Measurements from ENCODE around the gene LRRK1. TPM values are rescaled to one million over a fixed set of nuclear protein-coding genes. Genes with fewer than 3 reads are reported as not detected.

LRRK1 gene
- total and polyA plus RNA-seq, 2 donors (not counting 1 experiment from before 2014, with no cell fraction given), result 19.8 to 53.0 TPM

DNA sequence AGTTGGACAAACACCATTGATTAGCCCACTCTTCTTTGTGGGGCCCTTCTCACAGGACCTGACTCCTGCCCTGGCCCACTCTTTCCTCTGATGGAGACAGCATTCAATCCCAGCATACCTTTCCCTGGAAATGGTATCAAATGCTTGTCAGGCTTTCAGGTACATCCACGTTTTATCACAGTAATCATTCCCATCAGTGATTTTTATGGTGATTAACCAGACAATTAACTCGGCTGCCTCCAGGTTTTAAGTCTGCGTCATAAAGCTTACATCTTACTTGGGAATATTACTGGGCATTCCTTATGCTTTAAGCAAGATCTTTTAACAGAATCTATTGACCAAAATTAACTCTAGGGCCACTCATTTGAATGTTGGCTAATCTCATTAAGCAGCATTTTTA lies 33.4 kb downstream of the LRRK1 start:
- no peaks in the 10 kb centered on the region for H3K9me3 Mint-ChIP-seq (ENCODE audit: insufficient read depth)
- ATAC-seq (ENCODE audit: low read depth), result no peak

DNA sequence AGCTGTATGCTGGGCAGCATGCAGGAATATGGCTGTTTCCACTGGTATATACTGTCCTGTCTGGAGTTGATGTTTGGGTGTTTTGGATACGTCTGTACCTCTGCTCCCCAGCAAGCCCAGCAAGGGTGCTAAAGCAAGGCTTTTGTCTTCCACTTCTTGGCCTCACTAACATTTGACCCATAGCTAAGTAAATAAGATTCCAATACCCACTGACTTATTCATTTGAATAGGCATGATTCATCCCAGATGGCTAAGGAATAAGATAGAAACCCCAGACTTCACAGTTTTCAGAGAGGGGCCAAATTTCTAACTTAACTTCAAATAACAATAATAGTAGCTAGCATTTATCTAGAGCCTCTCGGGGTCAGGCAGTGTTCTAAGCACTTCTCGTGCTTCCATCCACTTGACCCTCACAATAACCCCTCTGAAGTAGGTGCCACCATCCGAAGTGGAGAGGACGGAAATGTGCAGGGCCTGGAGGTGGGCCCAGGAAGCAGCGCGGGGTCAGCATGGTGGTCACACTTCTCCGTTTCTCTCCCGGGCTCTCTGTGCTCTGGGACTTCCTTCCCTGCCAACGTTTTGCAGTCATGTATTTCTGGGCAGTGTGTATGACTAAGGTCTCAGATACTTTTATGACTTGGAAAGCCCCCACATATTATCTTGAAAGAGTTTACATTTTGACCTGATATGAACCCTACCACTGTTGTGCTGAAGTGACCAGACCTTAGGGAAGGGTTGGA lies 39.3 kb downstream of the LRRK1 start:
- no peak overlapping the region for H3K4me2 ChIP-seq (replicated peaks; ENCODE audit: low read depth, low read length, poor library complexity, severe bottlenecking)
- no peaks in the 10 kb centered on the region for H3K36me3 ChIP-seq (replicated peaks in 1 of 2; ENCODE audit: control extremely low read depth in 1 of 2, control insufficient read depth in 1 of 2, extremely low read depth in 1 of 2, insufficient read depth in 2 of 2, low read length in 1 of 2)
- no peaks in the 10 kb centered on the region for H3K27me3 ChIP-seq (replicated peaks in 1 of 4; ENCODE audit: control extremely low read depth in 1 of 4, control insufficient read depth in 3 of 4, insufficient read depth in 4 of 4, low read length in 3 of 4)
- Mint-ChIP-seq H3K27me3 (no peaks in the 10 kb centered on the region), H3K4me1 (peaks cover 18% of the 10 kb centered on the region), H3K4me3 (no peak overlapping the region), H3K9me3 (ENCODE audit: insufficient read depth) (no peaks in the 10 kb centered on the region), H3K27ac (no peak overlapping the region)
- H3K79me2 ChIP-seq (ENCODE audit: control insufficient read depth, insufficient read depth, low read length), result peaks cover 43% of the 10 kb centered on the region
- POLR2A ChIA-PET, result no interaction called here
- H4K20me1 ChIP-seq (ENCODE audit: control insufficient read depth, insufficient read depth, low read length, poor library complexity, severe bottlenecking), result peaks cover 11% of the 10 kb centered on the region
- H3K4me1 ChIP-seq (ENCODE audit: control insufficient read depth in 2 of 2, insufficient read depth in 2 of 2, low read length in 2 of 2), result peaks cover 0 to 5% of the 10 kb centered on the region in 2 donors
- intact Hi-C loops (cut with micrococcal nuclease), result no loop called here
- H3K27ac ChIP-seq (ENCODE audit: low read length in 2 of 2), result no peak overlapping the region
- ATAC-seq (ENCODE audit: low read depth) (no peak), DNase-seq (no peak)
- H3K9me3 ChIP-seq (ENCODE audit: control extremely low read depth in 1 of 3, control insufficient read depth in 2 of 3, insufficient read depth in 1 of 3, low read length in 2 of 3), result no peaks in the 10 kb centered on the region
- no peak overlapping the region for H3K9ac ChIP-seq (ENCODE audit: low read length)
- no peak overlapping the region for H2AFZ ChIP-seq (ENCODE audit: insufficient read depth, low read depth, low read length, poor library complexity, severe bottlenecking)
- no peak for TF ChIP-seq EZH2 (IDR thresholded peaks at IDR 0.05; ENCODE audit: borderline replicate concordance, insufficient read depth, low read depth, low read length, poor library complexity, severe bottlenecking)
- TF ChIP-seq, protein P1, sequence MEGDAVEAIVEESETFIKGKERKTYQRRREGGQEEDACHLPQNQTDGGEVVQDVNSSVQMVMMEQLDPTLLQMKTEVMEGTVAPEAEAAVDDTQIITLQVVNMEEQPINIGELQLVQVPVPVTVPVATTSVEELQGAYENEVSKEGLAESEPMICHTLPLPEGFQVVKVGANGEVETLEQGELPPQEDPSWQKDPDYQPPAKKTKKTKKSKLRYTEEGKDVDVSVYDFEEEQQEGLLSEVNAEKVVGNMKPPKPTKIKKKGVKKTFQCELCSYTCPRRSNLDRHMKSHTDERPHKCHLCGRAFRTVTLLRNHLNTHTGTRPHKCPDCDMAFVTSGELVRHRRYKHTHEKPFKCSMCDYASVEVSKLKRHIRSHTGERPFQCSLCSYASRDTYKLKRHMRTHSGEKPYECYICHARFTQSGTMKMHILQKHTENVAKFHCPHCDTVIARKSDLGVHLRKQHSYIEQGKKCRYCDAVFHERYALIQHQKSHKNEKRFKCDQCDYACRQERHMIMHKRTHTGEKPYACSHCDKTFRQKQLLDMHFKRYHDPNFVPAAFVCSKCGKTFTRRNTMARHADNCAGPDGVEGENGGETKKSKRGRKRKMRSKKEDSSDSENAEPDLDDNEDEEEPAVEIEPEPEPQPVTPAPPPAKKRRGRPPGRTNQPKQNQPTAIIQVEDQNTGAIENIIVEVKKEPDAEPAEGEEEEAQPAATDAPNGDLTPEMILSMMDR (IDR thresholded peaks at IDR 0.05), result no peak
- CTCF ChIA-PET, result interaction anchor here (0.6 kb wide), 1 partner anchor 297 kb away, joined by 3 read pairs; no protein-coding TSS in a partner anchor
- H3K4me3 ChIP-seq (ENCODE audit: control extremely low read depth in 1 of 5, extremely low read depth in 1 of 5, insufficient read depth in 1 of 5, low read depth in 2 of 5, low read length in 4 of 5), result no peak overlapping the region
- WGBS (ENCODE audit: insufficient coverage), result 76% methylated on average over 6 of the region's 10 CpGs

More for the DNA sequence above, 33.4 kb downstream of the LRRK1 start:
- WGBS (ENCODE audit: insufficient coverage), result 100% methylated on average over 1 of the region's 3 CpGs
- H3K9ac ChIP-seq (ENCODE audit: low read length), result no peak overlapping the region
- ChIA-PET CTCF (interaction anchor here (2.1 kb wide), 1 partner anchor 35 kb away, joined by 7 read pairs; no protein-coding TSS in a partner anchor), POLR2A (no interaction called here)
- Mint-ChIP-seq H3K4me3 (no peak overlapping the region), H3K27me3 (no peaks in the 10 kb centered on the region), H3K27ac (no peak overlapping the region), H3K4me1 (peaks cover 39% of the 10 kb centered on the region)
- H3K4me3 ChIP-seq (ENCODE audit: control extremely low read depth in 1 of 5, extremely low read depth in 1 of 5, insufficient read depth in 1 of 5, low read depth in 2 of 5, low read length in 4 of 5), result no peak overlapping the region
- intact Hi-C loops (cut with micrococcal nuclease), result no loop called here
- H4K20me1 ChIP-seq (ENCODE audit: control insufficient read depth, insufficient read depth, low read length, poor library complexity, severe bottlenecking), result no peaks in the 10 kb centered on the region
- DNase-seq, result no peak
- H3K27me3 ChIP-seq (replicated peaks in 1 of 4; ENCODE audit: control extremely low read depth in 1 of 4, control insufficient read depth in 3 of 4, insufficient read depth in 4 of 4, low read length in 3 of 4), result no peaks in the 10 kb centered on the region
- H3K36me3 ChIP-seq (replicated peaks in 1 of 2; ENCODE audit: control extremely low read depth in 1 of 2, control insufficient read depth in 1 of 2, extremely low read depth in 1 of 2, insufficient read depth in 2 of 2, low read length in 1 of 2), result peaks cover 0 to 2% of the 10 kb centered on the region in 2 experiments
- peaks cover 0 to 6% of the 10 kb centered on the region in 2 donors for H3K4me1 ChIP-seq (ENCODE audit: control insufficient read depth in 2 of 2, insufficient read depth in 2 of 2, low read length in 2 of 2)
- TF ChIP-seq, protein P1 (IDR thresholded peaks at IDR 0.05), result no peak
- TF ChIP-seq EZH2 (IDR thresholded peaks at IDR 0.05; ENCODE audit: borderline replicate concordance, insufficient read depth, low read depth, low read length, poor library complexity, severe bottlenecking), result no peak
- H2AFZ ChIP-seq (ENCODE audit: insufficient read depth, low read depth, low read length, poor library complexity, severe bottlenecking), result no peak overlapping the region
- H3K9me3 ChIP-seq (ENCODE audit: control extremely low read depth in 1 of 3, control insufficient read depth in 2 of 3, insufficient read depth in 1 of 3, low read length in 2 of 3), result peaks cover 0 to 5% (median 1%) of the 10 kb centered on the region in 3 donors
- no peak overlapping the region for H3K4me2 ChIP-seq (replicated peaks; ENCODE audit: low read depth, low read length, poor library complexity, severe bottlenecking)
- H3K27ac ChIP-seq (ENCODE audit: low read length in 2 of 2), result no peak overlapping the region
- H3K79me2 ChIP-seq (ENCODE audit: control insufficient read depth, insufficient read depth, low read length), result peaks cover 9% of the 10 kb centered on the region
